Skin of body (tissue), 1 donor: ENCODE data around the gene MYOM3. TPM values are rescaled to one million over a fixed set of nuclear protein-coding genes. Genes with fewer than 3 reads are reported as not detected.

Experiments used
- total RNA-seq: library from RNA; depleted of rRNA; stranded (reverse); fragments of >200 nt; gene quantifications from one replicate; pipeline ENCODE4 v1.2.3, GENCODE V29; 2014

The MYOM3 gene
- total RNA-seq, 1 donor from 2014 or later, result 32.7 TPM

Other genes starting within 250 kb of the MYOM3 start
- 20.0 TPM for gene FUCA1, start 243.8 kb downstream of the MYOM3 start, total RNA-seq
- gene CNR2, start 198.8 kb downstream of the MYOM3 start, total RNA-seq, result 0.10 TPM
- gene PNRC2, start 152.3 kb downstream of the MYOM3 start, total RNA-seq, result 165 TPM
- 117 TPM for gene SRSF10, start 131.8 kb downstream of the MYOM3 start, total RNA-seq
- 5.0 TPM for gene IL22RA1, start 31.0 kb upstream of the MYOM3 start, total RNA-seq
- 3.4 TPM for gene IFNLR1, start 75.2 kb upstream of the MYOM3 start, total RNA-seq
- 35.8 TPM for gene GRHL3, start 207.2 kb upstream of the MYOM3 start, total RNA-seq